ENCODE results near the gene DAPK1.
"Not testable (repeated sequence)": the region's sequence is repeated elsewhere in the genome, so short reads cannot be mapped to it uniquely, and the experiment has no call there.

Gene DAPK1

GRCh38 chr9:87498811-87499360 lies 1.2 kb downstream of the DAPK1 start:
- DNase-seq, result no peak

DNA sequence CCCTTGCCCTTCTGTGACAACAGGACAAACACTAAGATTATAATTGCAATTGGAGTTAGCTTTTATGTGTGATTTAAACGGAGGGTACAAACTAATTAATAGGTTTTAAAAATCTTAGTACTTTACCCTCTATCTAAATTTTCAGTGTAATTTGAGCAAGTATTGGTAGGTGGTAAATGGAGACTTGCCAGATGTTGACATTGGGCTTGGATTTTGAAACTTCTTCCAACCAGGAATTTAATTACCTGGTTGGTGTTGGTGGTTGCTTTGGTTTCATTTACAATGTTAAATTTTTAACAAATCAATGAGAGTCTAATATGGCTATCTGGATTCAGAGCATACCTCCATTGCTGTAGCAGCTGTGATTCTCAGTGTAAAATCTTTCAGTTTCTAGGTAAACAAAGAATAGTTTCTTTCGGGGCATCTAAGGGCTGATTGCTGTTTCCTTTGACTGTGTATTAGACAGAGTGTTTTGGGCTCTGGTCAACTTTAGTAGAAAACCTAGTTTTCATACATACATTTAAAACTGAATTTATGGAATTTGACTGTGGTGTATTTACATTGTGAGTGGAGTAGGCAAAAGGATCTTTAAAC lies 1.9 kb downstream of the DAPK1 start:
- DNase-seq, result no peak

- no peak for DNase-seq
These were observed 3.0 kb downstream of the DAPK1 start for GRCh38 chr9:87500491-87501270.

- DNase-seq, result not testable (repeated sequence)
These were observed 3.6 kb downstream of the DAPK1 start for GRCh38 chr9:87501271-87501656.

DNA sequence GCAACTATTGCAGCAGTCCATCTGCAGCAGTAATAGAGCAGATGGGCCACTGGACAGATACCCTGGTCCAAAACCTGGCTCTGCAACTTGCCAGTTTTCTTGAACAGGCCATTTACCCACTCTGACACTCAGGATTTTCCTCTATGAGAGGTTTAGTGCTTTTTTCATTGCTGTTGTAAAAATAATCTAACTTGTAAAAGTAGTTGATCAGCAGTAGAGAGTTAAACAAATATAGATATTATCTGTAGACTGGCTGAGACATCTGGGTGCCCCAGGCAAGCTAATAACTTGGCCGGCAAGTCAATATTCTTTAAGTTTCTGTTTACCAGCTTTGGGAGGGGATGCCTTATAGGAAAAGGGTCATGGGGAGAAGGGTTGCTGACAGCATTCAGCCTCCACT lies 4.1 kb downstream of the DAPK1 start:
- no peak for DNase-seq

GRCh38 chr9:87502391-87503221 lies 4.9 kb downstream of the DAPK1 start:
- no peak for DNase-seq

- DNase-seq, result no peak
These were observed 5.8 kb downstream of the DAPK1 start for GRCh38 chr9:87503430-87503829.

- no peak for DNase-seq
These were observed 6.3 kb downstream of the DAPK1 start for GRCh38 chr9:87503927-87504326.

DNA sequence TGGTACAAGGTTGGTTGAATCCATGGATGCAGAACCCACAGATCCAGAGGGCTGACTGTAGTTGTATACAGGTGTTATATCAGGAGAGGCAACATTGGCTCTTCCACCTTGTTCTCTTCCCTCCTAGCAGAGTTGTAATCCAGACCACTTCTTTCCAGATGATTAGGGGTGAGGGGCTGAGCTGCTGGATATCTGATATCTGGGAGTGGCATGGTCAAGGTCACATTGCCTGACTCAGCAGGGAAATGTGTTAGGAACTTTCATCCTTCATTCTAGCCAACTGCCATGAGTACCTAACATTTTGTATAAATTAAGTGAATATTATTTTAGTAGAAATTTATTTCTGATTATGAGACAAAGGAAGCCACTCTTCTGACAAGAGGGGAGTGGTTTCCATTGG lies 7.3 kb downstream of the DAPK1 start:
- no peak for DNase-seq

DNA sequence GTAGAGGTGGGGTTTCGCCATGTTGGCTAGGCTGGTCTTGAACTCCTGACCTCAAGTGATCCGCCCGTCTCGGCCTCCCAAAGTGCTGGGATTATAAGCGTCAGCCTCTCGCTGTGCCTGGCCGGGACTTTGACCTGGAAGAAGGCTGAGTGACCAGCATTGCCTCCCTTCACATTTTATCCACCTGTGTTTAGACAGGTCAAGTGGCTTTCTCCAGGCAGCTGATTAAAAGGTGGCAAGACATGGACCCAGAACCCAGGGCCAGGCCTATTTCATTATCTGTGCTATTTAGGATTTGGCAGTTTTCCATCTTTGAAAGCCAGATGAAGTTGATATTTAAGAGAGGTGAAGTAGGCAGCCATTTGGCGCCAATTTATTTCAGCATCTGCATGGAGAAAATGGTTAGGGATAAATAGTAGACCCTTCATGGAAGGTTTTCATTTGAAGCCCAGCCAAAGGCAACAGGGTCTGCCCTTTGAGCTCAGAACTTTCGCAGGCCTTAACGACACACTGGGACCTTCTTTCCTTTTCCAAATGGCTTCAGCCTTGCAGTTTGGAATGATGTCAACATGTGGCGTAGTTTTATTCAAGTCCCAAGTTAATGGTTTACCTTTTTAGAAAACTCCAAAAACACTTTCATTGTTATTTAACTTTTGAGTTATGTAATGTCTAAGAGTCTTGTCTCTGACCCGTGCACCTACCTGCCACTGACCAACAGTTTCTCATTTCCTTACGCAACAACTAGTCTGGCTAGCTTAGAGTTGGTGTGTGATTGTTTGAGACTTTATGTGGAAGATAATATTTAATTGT lies 8.4 kb downstream of the DAPK1 start:
- peak; percentile 8 for DNase-seq

- DNase-seq, result no peak
These were observed 9.9 kb downstream of the DAPK1 start for GRCh38 chr9:87507576-87507975.

DNA sequence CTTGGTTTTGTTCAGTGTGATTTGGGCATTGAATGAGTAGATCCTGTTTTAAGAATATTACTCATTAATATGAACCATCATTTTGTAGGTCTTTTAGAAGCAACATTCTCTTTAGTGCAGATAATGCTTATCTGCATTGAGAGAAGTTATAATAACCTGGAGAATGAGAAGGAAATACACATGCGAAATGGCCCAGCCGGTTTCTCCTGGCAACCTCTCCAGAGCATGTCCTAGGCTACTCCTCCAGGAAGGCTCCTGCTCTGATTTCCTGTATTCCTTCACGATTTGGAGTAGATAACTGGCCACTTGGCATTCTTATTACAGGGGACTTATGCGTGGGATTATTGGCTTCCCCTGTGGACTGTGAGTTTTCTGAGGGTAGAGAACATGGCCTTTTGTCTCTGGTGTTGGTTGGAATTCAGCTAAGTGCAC lies 12.6 kb downstream of the DAPK1 start:
- no peak for DNase-seq

- DNase-seq, result peak; percentile 95
These were observed 14.6 kb downstream of the DAPK1 start for GRCh38 chr9:87512311-87512710.

DNA sequence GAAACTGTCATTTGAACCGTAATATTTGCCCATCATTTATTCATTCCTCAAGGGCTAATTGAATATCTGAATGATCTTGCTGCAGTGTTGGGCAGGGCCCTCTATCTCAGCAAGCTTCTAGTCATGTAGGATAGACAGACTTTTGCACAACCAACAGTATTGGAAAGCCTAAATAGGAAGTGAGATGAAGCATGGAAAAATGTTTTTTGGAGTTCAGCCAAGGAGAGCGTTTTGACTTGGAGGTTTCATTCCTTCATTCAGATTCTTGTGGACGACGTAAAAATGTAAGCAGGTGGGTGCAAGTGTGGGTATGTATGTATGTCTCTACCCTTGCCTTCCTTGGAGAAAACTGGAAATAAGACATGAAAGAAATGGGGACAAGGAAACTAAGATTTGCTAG lies 15.5 kb downstream of the DAPK1 start:
- no peak for DNase-seq

GRCh38 chr9:87513880-87514535 lies 16.3 kb downstream of the DAPK1 start:
- no peak for DNase-seq

DNA sequence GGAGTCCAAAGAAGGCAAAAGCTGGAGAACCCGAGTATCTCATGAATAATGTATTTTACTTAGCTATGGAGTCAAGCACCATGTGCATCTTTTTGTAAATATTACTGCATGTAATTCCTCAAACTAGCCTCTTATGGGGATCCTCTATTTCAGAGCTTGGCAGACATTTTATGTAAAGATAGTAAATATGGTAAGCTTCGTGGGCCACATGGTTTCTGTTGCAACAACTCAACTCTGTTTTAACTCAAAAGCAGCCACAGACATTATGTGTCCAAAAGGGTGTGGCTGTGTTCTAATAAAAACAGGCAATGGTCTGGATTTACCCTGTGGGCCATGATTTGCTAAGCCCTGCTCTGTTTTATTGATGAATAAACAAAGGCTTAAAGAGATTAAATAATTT lies 17.3 kb downstream of the DAPK1 start:
- DNase-seq, result no peak

GRCh38 chr9:87515588-87516221 lies 18.0 kb downstream of the DAPK1 start:
- DNase-seq, result no peak

GRCh38 chr9:87516222-87516925 lies 18.7 kb downstream of the DAPK1 start:
- DNase-seq, result no peak

DNA sequence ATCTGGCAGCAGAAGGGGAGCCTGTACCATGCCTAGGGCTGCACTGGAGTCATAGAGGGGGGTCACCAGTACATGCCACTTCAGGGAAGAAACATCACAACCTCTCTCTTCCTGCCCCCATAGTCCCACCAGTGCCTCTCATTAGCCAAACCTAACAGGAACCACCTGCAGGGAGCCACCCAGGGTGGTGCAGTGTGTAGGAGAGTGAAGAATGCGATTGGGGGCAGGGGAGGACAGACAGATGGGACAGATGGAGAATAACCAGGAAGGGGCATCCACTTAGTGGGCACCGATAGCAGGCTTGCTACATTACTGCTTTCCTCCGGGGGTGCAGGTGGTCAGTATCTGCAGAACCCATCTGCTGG lies 19.2 kb downstream of the DAPK1 start:
- DNase-seq, result no peak

- no peak for DNase-seq
These were observed 20.1 kb downstream of the DAPK1 start for GRCh38 chr9:87517732-87518131.

Measured in NCI-H1092 treated with DMSO at 0.1 percent for 48 hours (cell line).